Endothelial cell of umbilical vein (primary cell): ENCODE measurements around the gene MARVELD3.

Source experiments
- CTCF ChIP-seq, 2 donors: IDR thresholded peaks; 1 replicate in 1 of 2; 2 replicates in 1 of 2; pipeline ENCODE4 v1.5.1; 2011; ENCODE audit warnings: low read length in 2 of 2, mild to moderate bottlenecking in 2 of 2, moderate library complexity in 2 of 2, control low read depth in 1 of 2, inconsistent platforms in 1 of 2, low read depth in 1 of 2; ENCODE audit not compliant: insufficient read depth in 1 of 2; ENCODE audit errors: extremely low read depth in 1 of 2
- EZH2 ChIP-seq: IDR thresholded peaks from 2 replicates; pipeline ENCODE4 v1.6.1; 2012; ENCODE audit warnings: borderline replicate concordance, low read depth, mild to moderate bottlenecking, moderate library complexity, low read length, inconsistent platforms; ENCODE audit not compliant: severe bottlenecking
- MAX ChIP-seq: IDR thresholded peaks from 2 replicates; pipeline ENCODE4 v1.6.1; 2011; ENCODE audit not compliant: insufficient read depth, insufficient read length
- MYC ChIP-seq: IDR thresholded peaks from one replicate; pipeline ENCODE4 v1.6.1; 2011; ENCODE audit warnings: mild to moderate bottlenecking, low read depth, low read length
- POLR2A ChIP-seq: IDR thresholded peaks from 2 replicates; pipeline ENCODE4 v1.6.1; 2012; ENCODE audit warnings: low read depth, mild to moderate bottlenecking, control low read depth, low read length

GRCh38 chr16:71674229-71674628, 48.2 kb downstream of the MARVELD3 start:
- TF ChIP-seq CTCF (IDR thresholded peaks at IDR 0.05; ENCODE audit: extremely low read depth in 1 of 2, insufficient read depth in 1 of 2, low read depth in 1 of 2, low read length in 2 of 2) (no peak), EZH2 (no peak), MYC (no peak), POLR2A (no peak), MAX (no peak)
